HEK293 (cell line): ENCODE measurements around the gene SREBF1.

Source experiments
- CTCF ChIA-PET: fragments of 350-600 bp; formaldehyde crosslinking; extraction: SDS; loops from one replicate; lab custom pipeline; 2021; ENCODE audit warnings: antibody characterized with exemption; lab: Yijun Ruan, JAX
- POLR2A ChIA-PET: fragments of 300-600 bp; formaldehyde crosslinking; extraction: SDS; loops from one replicate; lab custom pipeline; 2020; ENCODE audit warnings: antibody characterized with exemption, inconsistent platforms; lab: Yijun Ruan, JAX
- H3K27ac ChIP-seq: fragments of 200-500 bp; sonication (Bioruptor generic); 2 replicates; pipeline ENCODE4 v1.5.1; 2014; ENCODE audit warnings: low read depth, low read length, control low read depth, inconsistent platforms; ENCODE audit errors: extremely low read depth
- H3K36me3 ChIP-seq, 2 experiments: fragments of 200-500 bp in 1 of 2; sonication (Bioruptor generic) in 1 of 2; 1 replicate in 1 of 2; 2 replicates in 1 of 2; pipeline ENCODE4 v1.5.1; 2014 to 2017; ENCODE audit warnings: inconsistent platforms in 2 of 2, low read length in 2 of 2; ENCODE audit not compliant: control insufficient read depth in 2 of 2, insufficient read depth in 1 of 2
- H3K4me1 ChIP-seq: fragments of 200-500 bp; sonication (Bioruptor generic); 2 replicates; pipeline ENCODE4 v1.5.1; 2014; ENCODE audit warnings: mild to moderate bottlenecking, low read length, inconsistent platforms; ENCODE audit not compliant: control insufficient read depth, insufficient read depth
- H3K4me3 ChIP-seq: 2 replicates; pipeline ENCODE4 v1.5.1; 2011; ENCODE audit warnings: low read depth, mild to moderate bottlenecking, control low read depth, low read length, moderate library complexity
- H3K9me3 ChIP-seq: fragments of 200-500 bp; sonication (Bioruptor generic); 2 replicates; pipeline ENCODE4 v1.5.1; 2014; ENCODE audit warnings: low read depth, low read length, inconsistent platforms; ENCODE audit not compliant: control insufficient read depth, insufficient read depth
- KLF17 ChIP-seq: fragments of 450-650 bp; formaldehyde crosslinking; IDR thresholded peaks from 2 replicates; pipeline ENCODE4 v1.5.1; 2016; ENCODE audit warnings: missing biosample characterization, missing genetic modification characterization
- KLF8 ChIP-seq: fragments of 450-650 bp; formaldehyde crosslinking; IDR thresholded peaks from 2 replicates; pipeline ENCODE4 v1.5.1; 2016; ENCODE audit warnings: missing biosample characterization, missing genetic modification characterization
- PATZ1 ChIP-seq: fragments of 450-650 bp; formaldehyde crosslinking; IDR thresholded peaks from 2 replicates; pipeline ENCODE4 v1.5.1; 2016; ENCODE audit warnings: missing biosample characterization, missing genetic modification characterization
- PRDM2 ChIP-seq: fragments of 450-650 bp; formaldehyde crosslinking; IDR thresholded peaks from 2 replicates; pipeline ENCODE4 v1.5.1; 2016; ENCODE audit warnings: missing biosample characterization, missing genetic modification characterization, borderline replicate concordance
- SP2 ChIP-seq: fragments of 450-650 bp; formaldehyde crosslinking; IDR thresholded peaks from 2 replicates; pipeline ENCODE4 v1.5.1; 2016; ENCODE audit warnings: missing biosample characterization, missing genetic modification characterization
- SP3 ChIP-seq: fragments of 450-650 bp; formaldehyde crosslinking; IDR thresholded peaks from 2 replicates; pipeline ENCODE4 v1.5.1; 2016; ENCODE audit warnings: missing biosample characterization, missing genetic modification characterization
- WT1 ChIP-seq: fragments of 450-650 bp; formaldehyde crosslinking; IDR thresholded peaks from 2 replicates; pipeline ENCODE4 v1.5.1; 2016; ENCODE audit warnings: missing biosample characterization, missing genetic modification characterization
- ZBTB26 ChIP-seq: fragments of 450-650 bp; formaldehyde crosslinking; optimal IDR thresholded peaks from 2 replicates; pipeline ENCODE3; 2016; ENCODE audit warnings: missing biosample characterization, mild to moderate bottlenecking, missing genetic modification characterization
- ZFP37 ChIP-seq: fragments of 450-650 bp; formaldehyde crosslinking; IDR thresholded peaks from 2 replicates; pipeline ENCODE4 v1.5.1; 2016; ENCODE audit warnings: missing biosample characterization, missing genetic modification characterization
- ZNF148 ChIP-seq: fragments of 450-650 bp; formaldehyde crosslinking; IDR thresholded peaks from 2 replicates; pipeline ENCODE4 v1.5.0; 2017; ENCODE audit warnings: missing biosample characterization, missing genetic modification characterization, borderline replicate concordance
- ZNF19 ChIP-seq: fragments of 450-650 bp; formaldehyde crosslinking; IDR thresholded peaks from 2 replicates; pipeline ENCODE4; 2016; ENCODE audit warnings: missing biosample characterization, missing genetic modification characterization, low read depth
- ZNF24 ChIP-seq: fragments of 450-650 bp; formaldehyde crosslinking; IDR thresholded peaks from 2 replicates; pipeline ENCODE4 v1.5.1; 2016; ENCODE audit warnings: missing biosample characterization, missing genetic modification characterization
- ZNF26 ChIP-seq: fragments of 450-650 bp; formaldehyde crosslinking; IDR thresholded peaks from 2 replicates; pipeline ENCODE4 v1.5.1; 2016; ENCODE audit warnings: missing biosample characterization, missing genetic modification characterization
- ZNF366 ChIP-seq: fragments of 450-650 bp; formaldehyde crosslinking; conservative IDR thresholded peaks from 2 replicates; pipeline ENCODE4 v1.5.1; 2016; ENCODE audit warnings: missing biosample characterization, missing genetic modification characterization
- ZNF48 ChIP-seq: fragments of 450-650 bp; formaldehyde crosslinking; IDR thresholded peaks from 2 replicates; pipeline ENCODE4 v1.5.1; 2016; ENCODE audit warnings: missing biosample characterization, missing genetic modification characterization
- ZNF548 ChIP-seq: fragments of 450-650 bp; formaldehyde crosslinking; IDR thresholded peaks from 2 replicates; pipeline ENCODE4 v1.5.1; 2016; ENCODE audit warnings: missing biosample characterization, missing genetic modification characterization
- ZNF596 ChIP-seq: fragments of 450-650 bp; IDR thresholded peaks from 2 replicates; pipeline ENCODE4 v1.5.0; 2018; ENCODE audit warnings: missing biosample characterization, mild to moderate bottlenecking, missing genetic modification characterization, moderate library complexity
- ZNF645 ChIP-seq: fragments of 450-650 bp; formaldehyde crosslinking; IDR thresholded peaks from 2 replicates; pipeline ENCODE4; 2016; ENCODE audit warnings: missing biosample characterization, missing genetic modification characterization
- ZNF660 ChIP-seq: fragments of 450-650 bp; IDR thresholded peaks from 2 replicates; pipeline ENCODE4 v1.5.1; 2018; ENCODE audit warnings: missing biosample characterization, mild to moderate bottlenecking, missing genetic modification characterization
- ZNF777 ChIP-seq: fragments of 450-650 bp; formaldehyde crosslinking; IDR thresholded peaks from 2 replicates; pipeline ENCODE4 v1.5.1; 2017; ENCODE audit warnings: missing biosample characterization, missing genetic modification characterization, borderline replicate concordance
- ZSCAN30 ChIP-seq: fragments of 450-650 bp; IDR thresholded peaks from 2 replicates; pipeline ENCODE4 v1.5.1; 2018; ENCODE audit warnings: missing biosample characterization, mild to moderate bottlenecking, missing genetic modification characterization, moderate library complexity

SREBF1 gene

DNA sequence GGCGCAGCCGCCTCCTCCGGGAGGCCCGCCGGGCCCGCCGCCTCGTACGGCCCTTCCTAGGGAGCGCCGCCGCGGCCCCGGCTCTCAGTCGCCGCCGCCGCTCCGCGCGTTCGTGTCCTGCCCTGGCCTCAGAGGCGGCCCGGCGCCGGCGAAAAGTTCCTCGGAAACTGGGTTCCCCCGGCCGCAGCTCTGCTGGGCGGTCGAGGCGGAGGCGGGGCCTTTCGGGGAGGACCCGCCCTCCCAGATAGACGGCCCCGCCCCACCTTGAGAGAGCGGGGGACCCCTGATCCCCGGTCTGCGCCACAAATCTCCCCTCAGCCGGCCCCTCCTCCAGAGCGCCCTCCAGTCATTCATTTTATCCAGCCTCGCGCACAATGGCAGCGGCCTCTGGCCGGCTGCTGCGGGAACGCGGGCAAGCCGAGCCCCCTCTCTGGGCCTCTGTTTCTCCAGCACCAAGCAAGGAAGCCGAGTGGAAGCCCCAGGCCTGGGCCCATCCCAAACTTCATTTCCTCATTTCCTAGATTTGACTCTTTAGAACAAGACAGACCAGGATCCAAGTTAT lies at the start of gene SREBF1:
TSS of gene SREBF1 (minus strand) at position 169 of the 562 bp plus-strand sequence. CDS start 169 bp downstream, outside the sequence.
- Histone ChIP-seq H3K27ac (peak within 1 kb of the TSS; percentile 99), H3K4me1 (peaks cover 34% of the 10 kb centered on the region), H3K4me3 (peak within 1 kb of the TSS; percentile 63), H3K9me3 (no peaks in the 10 kb centered on the region), H3K36me3 (peaks cover 0 to under 1% of the 10 kb centered on the region in 2 experiments; a peak in 2 of 3 replicates)
- POLR2A ChIA-PET: interaction anchor here (0.9 to 4.2 kb wide), 17 partner anchors 10 to 251 kb away, joined by 3 to 181 read pairs (median 5); partner anchors contain the start of genes DRG2 and PEMT
- CTCF ChIA-PET: interaction anchor here (0.9 to 3.6 kb wide), 5 partner anchors 16 to 197 kb away, joined by 3 to 17 read pairs (median 5); no protein-coding TSS in a partner anchor
- TF ChIP-seq SP2 (tag by site-specific recombination): peak; percentile 57
- 0 out of 2 replicates have a peak, but pooled peaks have one; percentile 8 for TF ChIP-seq ZSCAN30
- TF ChIP-seq ZFP37 (tag by site-specific recombination): no peak
- no peak for TF ChIP-seq ZNF148
- TF ChIP-seq PRDM2 (tag by site-specific recombination): no peak
- no peak for TF ChIP-seq KLF17 (tag by site-specific recombination)
- 0 out of 2 replicates have a peak, but pooled peaks have one; percentile 1 for TF ChIP-seq ZNF596
- peak; percentile 69 for TF ChIP-seq ZBTB26 (tag by site-specific recombination)
- no peak for TF ChIP-seq ZNF366 (tag by site-specific recombination)
- TF ChIP-seq ZNF26 (tag by site-specific recombination): no peak
- TF ChIP-seq KLF8 (tag by site-specific recombination): no peak
- TF ChIP-seq ZNF777: no peak
- peak; percentile 63 for TF ChIP-seq SP3 (tag by site-specific recombination)
- TF ChIP-seq WT1 (tag by site-specific recombination): no peak
- no peak for TF ChIP-seq ZNF660 (tag by site-specific recombination)
- no peak for TF ChIP-seq ZNF548
- TF ChIP-seq ZNF24 (tag by site-specific recombination): peak; percentile 96
- no peak for TF ChIP-seq ZNF645 (tag by site-specific recombination)
- no peak for TF ChIP-seq ZNF19 (tag by site-specific recombination)
- no peak for TF ChIP-seq ZNF48 (tag by site-specific recombination)
- TF ChIP-seq PATZ1 (tag by site-specific recombination): peak; percentile 79
